Sigmoid colon (tissue), 4 donors: ENCODE measurements around the gene CHI3L2.

Experiments used
- CTCF ChIP-seq, 4 experiments: fragments of 450-650 bp in 3 of 4; fragments of 200-600 bp in 1 of 4; IDR thresholded peaks; one replicate each; pipeline ENCODE4 v1.5.1; 2016 to 2019; ENCODE audit warnings: antibody characterized with exemption in 4 of 4, mild to moderate bottlenecking in 3 of 4, moderate library complexity in 2 of 4
- POLR2A ChIP-seq, 2 donors: fragments of 450-650 bp; IDR thresholded peaks; one replicate each; pipeline ENCODE4 v1.6.1; 2016; ENCODE audit warnings: antibody characterized with exemption in 2 of 2, mild to moderate bottlenecking in 2 of 2, moderate library complexity in 2 of 2
- POLR2AphosphoS5 ChIP-seq, 4 donors: sonication (generic); formaldehyde crosslinking; IDR thresholded peaks; one replicate each; pipeline ENCODE4 v1.6.1; 2017; ENCODE audit warnings: antibody characterized with exemption in 4 of 4

GRCh38 chr1:111272081-111272480, 44.6 kb downstream of the CHI3L2 start:
- TF ChIP-seq CTCF (IDR thresholded peaks at IDR 0.05) (no peak), POLR2AphosphoS5 (IDR thresholded peaks at IDR 0.05) (no peak), POLR2A (IDR thresholded peaks at IDR 0.05) (no peak)
